ENCODE data around the gene GRB10. TPM values are rescaled to one million over a fixed set of nuclear protein-coding genes. Genes with fewer than 3 reads are reported as not detected.

GRB10 gene
- total RNA-seq, 1 donor from 2014 or later: 93.0 TPM

DNA sequence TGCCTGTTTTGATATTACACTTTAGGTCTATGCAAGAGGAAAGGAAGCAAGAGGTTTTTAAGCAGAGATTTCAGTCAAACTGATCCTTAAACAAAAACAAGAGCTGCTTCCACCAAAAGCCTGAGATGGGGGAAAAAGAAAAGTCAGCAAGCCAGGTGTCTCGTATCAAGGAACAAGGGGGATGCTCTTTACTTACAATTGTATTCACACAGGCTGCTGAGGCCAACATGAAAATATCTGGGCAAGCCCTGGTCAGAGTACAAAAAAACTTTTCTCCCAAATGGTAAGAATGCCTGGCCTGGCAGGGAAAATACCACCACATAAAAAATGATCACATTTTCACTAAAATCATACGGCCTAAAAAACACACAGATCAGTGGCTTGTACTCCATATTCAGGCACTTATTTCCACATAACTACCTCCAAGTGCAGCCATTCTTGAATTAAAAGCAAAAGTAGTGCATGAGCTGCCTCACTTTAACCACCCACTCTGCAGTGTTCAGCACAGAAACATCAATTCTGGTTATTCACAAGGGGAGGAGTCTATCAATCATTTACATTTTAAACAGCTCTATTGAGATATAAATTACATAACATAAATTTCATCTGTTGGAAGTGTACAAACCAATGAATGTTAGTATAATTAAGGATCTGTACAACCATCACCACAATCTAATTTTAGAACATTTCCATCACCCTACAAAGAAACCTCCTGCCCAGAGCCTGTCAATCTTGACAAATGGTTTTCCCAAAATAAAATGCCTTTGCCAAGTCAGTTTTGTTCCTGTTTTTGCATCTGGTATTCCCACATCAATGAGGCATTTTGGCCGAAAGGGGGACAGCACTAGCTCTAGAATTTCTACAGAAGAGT is 70.2 kb downstream of the GRB10 start:
- Mint-ChIP-seq H3K36me3 (ENCODE audit: low read depth) (peaks cover 4% of the 10 kb centered on the region), H3K9me3 (peaks cover 4% of the 10 kb centered on the region), H3K4me1 (peaks cover 33% of the 10 kb centered on the region), H3K27me3 (ENCODE audit: low read depth) (no peaks in the 10 kb centered on the region), H3K4me3 (no peak overlapping the region), H3K27ac (ENCODE audit: unreplicated experiment) (no peak overlapping the region)
- no peak for TF ChIP-seq CTCF (conservative IDR thresholded peaks at IDR 0.05)
- no peak for DNase-seq (ENCODE audit: low read depth, low spot score)

DNA sequence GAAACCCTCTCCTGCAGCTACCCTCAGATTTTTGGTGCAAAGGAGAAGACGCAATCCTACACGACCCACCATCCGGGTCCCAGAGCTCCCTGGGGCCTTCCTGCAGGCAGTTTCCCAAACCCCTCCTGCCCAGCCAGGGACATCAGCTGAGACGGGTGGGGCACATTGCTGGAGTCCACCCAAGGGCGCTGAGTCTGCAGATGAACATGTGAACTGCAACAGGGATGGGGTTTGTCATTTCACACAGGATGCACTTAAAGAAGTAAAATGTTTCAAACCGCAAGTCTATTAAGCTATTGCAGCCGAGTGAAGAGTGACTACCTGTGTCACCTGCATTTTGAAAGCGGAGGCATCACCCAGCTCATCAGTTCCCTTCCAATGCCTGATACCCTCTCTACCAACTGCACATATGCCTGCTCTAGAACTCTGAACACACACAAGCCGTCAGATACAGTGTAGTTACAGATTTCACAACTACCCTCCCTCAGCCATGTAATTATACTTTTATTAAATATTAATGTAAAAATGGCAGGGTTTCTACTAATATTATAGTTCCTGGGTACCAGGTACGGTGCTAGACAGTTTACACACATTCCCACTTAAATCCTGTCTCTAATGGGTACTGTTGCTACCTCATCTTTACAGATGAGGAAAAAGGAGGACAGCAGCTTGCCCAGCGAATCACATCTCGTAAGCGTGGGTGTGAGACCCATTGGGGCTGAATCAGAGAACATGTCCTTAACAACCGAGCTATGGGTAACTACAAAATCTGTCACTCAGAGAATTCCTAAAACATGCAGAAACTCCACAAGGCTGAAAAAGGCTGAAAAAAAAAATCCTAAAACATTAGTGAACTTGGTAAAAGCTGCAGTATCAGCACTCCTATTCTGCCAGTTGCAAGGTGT is 71.2 kb downstream of the GRB10 start:
- no peak for DNase-seq (ENCODE audit: low read depth, low spot score)
- H3K36me3 Mint-ChIP-seq (ENCODE audit: low read depth): peaks cover 10% of the 10 kb centered on the region

GRCh38 chr7:50710441-50711154 is 72.1 kb downstream of the GRB10 start:
- H3K27ac Mint-ChIP-seq (ENCODE audit: unreplicated experiment): no peak overlapping the region
- TF ChIP-seq CTCF (conservative IDR thresholded peaks at IDR 0.05): no peak
- DNase-seq (ENCODE audit: low read depth, low spot score): no peak
- H3K4me3 Mint-ChIP-seq: no peak overlapping the region
- H3K27me3 Mint-ChIP-seq (ENCODE audit: low read depth): no peaks in the 10 kb centered on the region
- peaks cover 3% of the 10 kb centered on the region for H3K9me3 Mint-ChIP-seq
- H3K4me1 Mint-ChIP-seq: peaks cover 32% of the 10 kb centered on the region
- peaks cover 9% of the 10 kb centered on the region for H3K36me3 Mint-ChIP-seq (ENCODE audit: low read depth)

More for the DNA sequence above, 71.2 kb downstream of the GRB10 start:
- Mint-ChIP-seq H3K9me3 (peaks cover 4% of the 10 kb centered on the region), H3K4me1 (peaks cover 36% of the 10 kb centered on the region), H3K4me3 (no peak overlapping the region), H3K27ac (ENCODE audit: unreplicated experiment) (no peak overlapping the region), H3K27me3 (ENCODE audit: low read depth) (no peaks in the 10 kb centered on the region)
- no peak for TF ChIP-seq CTCF (conservative IDR thresholded peaks at IDR 0.05)

DNA sequence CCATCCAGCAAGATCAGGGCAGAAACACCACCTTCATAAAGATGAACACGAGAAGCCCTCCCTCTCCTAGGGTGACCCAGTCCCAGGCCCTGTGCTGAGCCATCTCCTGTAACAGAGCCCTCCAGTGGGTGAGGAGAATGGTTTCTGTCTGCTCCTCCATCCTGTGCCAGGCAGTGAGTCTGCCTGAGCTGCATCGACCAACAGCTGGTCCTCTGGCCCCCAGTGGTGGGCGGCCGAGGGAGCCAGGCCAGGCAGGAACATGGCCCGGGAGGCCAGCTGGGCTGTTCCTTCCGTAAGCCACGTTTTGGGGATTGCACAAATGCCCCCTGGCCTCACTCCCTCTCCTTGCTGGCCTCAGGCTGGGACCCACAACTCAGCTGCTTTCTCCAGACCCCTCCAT is 73.5 kb downstream of the GRB10 start:
- peaks cover 6% of the 10 kb centered on the region for H3K36me3 Mint-ChIP-seq (ENCODE audit: low read depth)
- no peak overlapping the region for H3K4me3 Mint-ChIP-seq
- no peaks in the 10 kb centered on the region for H3K9me3 Mint-ChIP-seq
- H3K4me1 Mint-ChIP-seq: peaks cover 33% of the 10 kb centered on the region
- TF ChIP-seq CTCF (conservative IDR thresholded peaks at IDR 0.05): no peak
- no peak for DNase-seq (ENCODE audit: low read depth, low spot score)
- no peaks in the 10 kb centered on the region for H3K27me3 Mint-ChIP-seq (ENCODE audit: low read depth)
- no peak overlapping the region for H3K27ac Mint-ChIP-seq (ENCODE audit: unreplicated experiment)

All from neural crest cell (in vitro differentiated cells).